Activated CD8-positive, alpha-beta memory T cell treated with anti-CD3 and anti-CD28 coated beads, Interleukin-2, amount 50 U/mL, for 48 hours (primary cell): ENCODE results near the gene ICE1.
"Not testable (repeated sequence)": the region's sequence is repeated elsewhere in the genome, so short reads cannot be mapped to it uniquely, and the experiment has no call there.

Experiments used
- DNase-seq: peaks from one replicate; pipeline ENCODE4 v3.0.0-alpha.2; 2020

ICE1 gene

GRCh38 chr5:5492087-5492933, 69.8 kb downstream of the ICE1 start:
- DNase-seq: no peak

GRCh38 chr5:5492934-5493271, 70.4 kb downstream of the ICE1 start:
- DNase-seq: not testable (repeated sequence)

- peak; percentile 83 for DNase-seq
Observed at GRCh38 chr5:5494489-5495402, 72.3 kb downstream of the ICE1 start.

- no peak for DNase-seq
Observed at GRCh38 chr5:5497152-5497788, 74.8 kb downstream of the ICE1 start.

GRCh38 chr5:5499442-5499841, 77.0 kb downstream of the ICE1 start:
- no peak for DNase-seq

- DNase-seq: no peak
Observed at GRCh38 chr5:5504325-5504724, 81.8 kb downstream of the ICE1 start.

GRCh38 chr5:5505815-5506214, 83.3 kb downstream of the ICE1 start:
- no peak for DNase-seq

GRCh38 chr5:5508391-5508790, 85.9 kb downstream of the ICE1 start:
- no peak for DNase-seq

GRCh38 chr5:5511904-5512416, 89.5 kb downstream of the ICE1 start:
- no peak for DNase-seq

GRCh38 chr5:5512543-5512942, 90.1 kb downstream of the ICE1 start:
- no peak for DNase-seq

- DNase-seq: not testable (repeated sequence)
Observed at GRCh38 chr5:5520622-5521021, 98.1 kb downstream of the ICE1 start.

GRCh38 chr5:5521029-5521428, 98.6 kb downstream of the ICE1 start:
- DNase-seq: no peak

GRCh38 chr5:5521478-5521877, 99.0 kb downstream of the ICE1 start:
- no peak for DNase-seq

- no peak for DNase-seq
Observed at GRCh38 chr5:5522336-5522735, 99.9 kb downstream of the ICE1 start.

GRCh38 chr5:5523066-5523505, 100.6 kb downstream of the ICE1 start:
- DNase-seq: no peak

- DNase-seq: no peak
Observed at GRCh38 chr5:5524327-5524726, 101.8 kb downstream of the ICE1 start.

- DNase-seq: no peak
Observed at GRCh38 chr5:5531371-5531770, 108.9 kb downstream of the ICE1 start.

GRCh38 chr5:5532306-5533076, 110.0 kb downstream of the ICE1 start:
- DNase-seq: no peak

GRCh38 chr5:5533927-5534326, 111.5 kb downstream of the ICE1 start:
- DNase-seq: no peak

GRCh38 chr5:5534333-5534732, 111.9 kb downstream of the ICE1 start:
- DNase-seq: no peak

- DNase-seq: no peak
Observed at GRCh38 chr5:5536871-5537270, 114.4 kb downstream of the ICE1 start.

- no peak for DNase-seq
Observed at GRCh38 chr5:5537426-5537825, 114.9 kb downstream of the ICE1 start.
